Measurements from ENCODE around the gene TCF19.
"Not testable (repeated sequence)": the region's sequence is repeated elsewhere in the genome, so short reads cannot be mapped to it uniquely, and the experiment has no call there.

Gene TCF19

DNA sequence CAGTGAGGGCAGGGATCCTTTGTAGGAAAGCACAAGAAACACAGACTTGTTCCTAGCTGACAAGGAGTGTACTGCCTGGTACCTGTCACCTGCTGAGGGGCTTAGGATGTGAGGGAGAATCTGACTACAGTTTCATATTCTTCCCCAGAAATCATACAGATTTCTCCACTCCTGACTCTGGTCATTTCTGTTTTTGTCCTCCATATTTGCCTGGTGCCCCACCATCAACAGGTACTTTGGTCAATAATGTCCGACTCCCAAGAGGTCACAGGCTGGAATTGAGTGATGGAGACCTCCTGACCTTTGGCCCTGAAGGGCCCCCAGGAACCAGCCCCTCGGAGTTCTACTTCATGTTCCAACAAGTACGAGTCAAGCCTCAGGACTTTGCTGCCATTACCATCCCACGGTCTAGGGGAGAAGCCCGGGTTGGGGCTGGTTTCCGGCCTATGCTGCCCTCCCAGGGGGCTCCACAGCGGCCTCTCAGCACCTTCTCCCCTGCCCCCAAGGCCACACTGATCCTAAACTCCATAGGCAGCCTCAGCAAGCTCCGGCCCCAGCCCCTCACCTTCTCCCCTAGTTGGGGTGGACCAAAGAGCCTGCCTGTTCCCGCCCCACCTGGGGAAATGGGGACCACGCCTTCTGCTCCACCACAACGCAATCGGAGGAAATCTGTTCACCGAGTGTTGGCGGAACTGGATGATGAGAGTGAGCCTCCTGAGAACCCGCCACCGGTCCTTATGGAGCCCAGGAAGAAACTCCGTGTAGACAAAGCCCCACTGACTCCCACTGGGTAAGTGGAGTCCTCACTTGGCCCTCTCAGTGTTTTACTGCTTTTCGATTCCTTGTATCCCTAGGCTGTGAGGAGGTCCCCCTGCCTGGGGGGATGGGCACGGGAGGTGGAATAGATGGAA, 3.1 kb downstream of the TCF19 start:
- DNase-seq (ENCODE audit: low read depth, low spot score) = no peak

DNA sequence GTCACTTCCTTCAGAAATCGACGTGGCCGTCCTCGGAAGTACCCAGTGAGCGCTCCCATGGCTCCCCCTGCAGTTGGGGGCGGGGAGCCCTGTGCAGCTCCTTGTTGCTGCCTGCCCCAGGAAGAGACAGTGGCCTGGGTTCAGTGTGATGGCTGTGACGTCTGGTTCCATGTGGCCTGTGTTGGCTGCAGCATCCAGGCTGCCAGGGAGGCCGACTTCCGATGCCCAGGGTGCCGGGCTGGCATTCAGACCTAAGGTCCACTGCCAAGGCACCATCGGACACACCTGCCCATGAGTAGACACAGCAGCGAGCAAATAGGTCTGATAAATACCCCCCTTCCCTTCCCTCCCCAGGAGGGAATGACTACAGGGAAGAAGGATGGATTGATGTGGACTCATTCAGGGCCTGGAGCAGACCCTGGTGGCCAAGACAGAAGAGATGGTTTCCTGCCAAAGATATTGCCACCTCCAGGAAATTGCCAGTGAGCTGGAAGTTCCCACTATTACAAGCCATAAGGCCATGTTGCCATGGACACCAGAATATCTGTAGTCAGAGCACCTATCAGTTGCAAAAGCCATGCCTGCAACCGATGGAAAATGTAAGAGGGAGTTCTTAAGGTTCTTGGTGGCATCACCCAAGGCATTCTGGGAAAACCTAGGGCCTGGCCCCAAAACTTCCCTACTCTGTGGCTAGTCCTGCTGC, 4.2 kb downstream of the TCF19 start:
- no peak for DNase-seq (ENCODE audit: low read depth, low spot score)

DNA sequence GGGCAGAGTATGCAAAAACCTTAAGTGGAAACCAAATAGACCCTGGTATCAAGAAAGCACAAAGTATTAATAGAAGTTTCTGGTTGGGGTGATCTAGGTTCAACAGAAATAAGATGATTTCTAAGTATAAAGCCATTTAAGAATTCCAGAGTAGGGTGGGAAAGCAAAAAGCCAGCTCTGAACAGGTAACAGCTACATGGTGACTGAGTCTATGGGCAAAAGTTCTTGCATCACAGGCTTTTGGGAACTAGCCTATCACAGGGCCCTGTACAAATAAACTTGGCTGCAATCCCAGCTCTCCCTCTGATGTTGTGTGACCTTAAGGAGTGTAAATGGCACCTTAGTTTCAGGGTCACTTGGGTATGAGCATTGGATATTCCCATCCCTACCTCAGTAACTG, 5.5 kb downstream of the TCF19 start:
- no peak for DNase-seq (ENCODE audit: low read depth, low spot score)

- DNase-seq (ENCODE audit: low read depth, low spot score) = not testable (repeated sequence)
Observed at GRCh38 chr6:31164475-31165063, 6.2 kb downstream of the TCF19 start.

DNA sequence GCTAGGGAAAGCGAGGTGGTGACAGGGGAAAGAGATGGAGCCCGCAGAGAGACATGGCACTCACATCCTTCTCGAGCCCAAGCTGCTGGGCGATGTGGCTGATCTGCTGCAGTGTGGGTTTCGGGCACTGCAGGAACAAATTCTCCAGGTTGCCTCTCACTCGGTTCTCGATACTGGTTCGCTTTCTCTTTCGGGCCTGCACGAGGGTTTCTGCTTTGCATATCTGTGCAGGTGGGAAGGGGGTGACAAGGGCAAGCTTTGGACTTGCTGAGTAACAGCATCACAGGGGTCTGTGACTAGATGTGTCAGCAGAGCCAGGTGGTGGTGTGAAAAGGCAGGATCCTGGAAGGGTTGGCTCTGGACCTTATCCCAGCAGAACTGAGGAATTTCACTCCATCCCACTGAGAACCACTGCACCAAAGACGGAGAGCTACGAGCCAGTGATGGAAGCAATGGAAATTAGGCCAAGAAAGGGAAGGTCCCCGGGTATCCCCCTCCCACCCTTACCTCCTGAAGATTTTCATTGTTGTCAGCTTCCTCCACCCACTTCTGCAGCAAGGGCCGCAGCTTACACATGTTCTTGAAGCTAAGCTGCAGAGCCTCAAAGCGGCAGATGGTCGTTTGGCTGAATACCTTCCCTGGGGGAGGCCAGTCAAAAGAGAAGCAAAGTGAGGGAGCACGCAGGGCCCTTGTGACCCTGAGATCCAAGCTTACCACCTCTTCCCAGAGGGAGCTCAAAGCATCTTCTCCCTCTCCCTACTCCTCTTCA, 6.9 kb downstream of the TCF19 start:
- DNase-seq (ENCODE audit: low read depth, low spot score) = not testable (repeated sequence)

GRCh38 chr6:31165986-31166385, 7.6 kb downstream of the TCF19 start:
- no peak for DNase-seq (ENCODE audit: low read depth, low spot score)

DNA sequence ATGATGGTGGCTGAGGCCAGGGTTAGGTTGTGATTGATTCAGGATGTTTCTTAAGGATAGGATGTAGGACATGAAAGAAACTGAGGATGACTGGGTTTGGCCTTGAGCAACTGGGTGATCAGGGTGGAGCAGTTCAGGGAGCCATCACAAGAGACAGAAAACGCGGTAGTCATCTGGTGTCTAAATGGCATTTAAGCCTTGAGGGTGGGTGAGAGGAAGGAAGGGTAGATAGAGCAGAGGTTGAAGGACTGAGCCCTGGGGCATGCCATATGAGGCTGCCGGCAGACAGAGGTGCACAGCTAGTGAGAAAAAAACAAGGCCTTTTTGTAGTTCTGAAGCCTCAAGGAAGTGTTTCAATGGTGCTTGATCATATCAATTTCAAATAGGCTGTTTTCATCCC, 10.2 kb downstream of the TCF19 start:
- DNase-seq (ENCODE audit: low read depth, low spot score) = no peak

- DNase-seq (ENCODE audit: low read depth, low spot score) = no peak
Observed at GRCh38 chr6:31169123-31169857, 10.9 kb downstream of the TCF19 start.

DNA sequence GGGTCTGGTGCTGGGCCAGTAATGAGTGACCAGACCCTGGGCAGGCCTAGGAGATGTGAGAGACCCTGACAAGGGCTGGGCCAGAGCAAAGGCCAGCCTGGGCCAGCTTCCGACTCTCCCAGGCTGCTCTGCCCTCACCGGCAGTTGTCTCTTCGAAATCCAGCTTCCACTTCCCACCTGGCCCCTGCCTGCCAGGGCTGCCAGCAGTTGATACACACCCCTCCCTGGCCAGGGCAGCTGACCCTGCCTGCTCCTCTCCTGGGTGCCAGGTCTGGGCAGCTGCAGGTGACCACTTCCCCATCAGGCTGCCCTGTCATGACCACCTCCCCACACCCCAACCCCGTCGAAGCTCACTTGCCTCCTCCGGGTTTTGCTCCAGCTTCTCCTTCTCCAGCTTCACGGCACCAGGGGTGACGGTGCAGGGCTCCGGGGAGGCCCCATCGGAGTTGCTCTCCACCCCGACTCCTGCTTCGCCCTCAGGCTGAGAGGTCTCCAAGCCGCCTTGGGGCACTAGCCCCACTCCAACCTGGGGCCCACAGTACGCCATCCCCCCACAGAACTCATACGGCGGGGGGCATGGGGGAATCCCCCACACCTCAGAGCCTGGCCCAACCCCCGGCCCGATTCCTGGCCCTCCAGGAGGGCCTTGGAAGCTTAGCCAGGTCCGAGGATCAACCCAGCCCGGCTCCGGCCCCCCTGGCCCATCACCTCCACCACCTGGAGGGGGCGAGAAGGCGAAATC, 11.6 kb downstream of the TCF19 start:
- not testable (repeated sequence) for DNase-seq (ENCODE audit: low read depth, low spot score)

- no peak for DNase-seq (ENCODE audit: low read depth, low spot score)
Observed at GRCh38 chr6:31170600-31170881, 12.2 kb downstream of the TCF19 start, which contains the start of gene POU5F1. Gene POU5F1, minus strand, starts transcription at chr6:31170682. Its CDS starts 62 bp downstream, at chr6:31170620.

DNA sequence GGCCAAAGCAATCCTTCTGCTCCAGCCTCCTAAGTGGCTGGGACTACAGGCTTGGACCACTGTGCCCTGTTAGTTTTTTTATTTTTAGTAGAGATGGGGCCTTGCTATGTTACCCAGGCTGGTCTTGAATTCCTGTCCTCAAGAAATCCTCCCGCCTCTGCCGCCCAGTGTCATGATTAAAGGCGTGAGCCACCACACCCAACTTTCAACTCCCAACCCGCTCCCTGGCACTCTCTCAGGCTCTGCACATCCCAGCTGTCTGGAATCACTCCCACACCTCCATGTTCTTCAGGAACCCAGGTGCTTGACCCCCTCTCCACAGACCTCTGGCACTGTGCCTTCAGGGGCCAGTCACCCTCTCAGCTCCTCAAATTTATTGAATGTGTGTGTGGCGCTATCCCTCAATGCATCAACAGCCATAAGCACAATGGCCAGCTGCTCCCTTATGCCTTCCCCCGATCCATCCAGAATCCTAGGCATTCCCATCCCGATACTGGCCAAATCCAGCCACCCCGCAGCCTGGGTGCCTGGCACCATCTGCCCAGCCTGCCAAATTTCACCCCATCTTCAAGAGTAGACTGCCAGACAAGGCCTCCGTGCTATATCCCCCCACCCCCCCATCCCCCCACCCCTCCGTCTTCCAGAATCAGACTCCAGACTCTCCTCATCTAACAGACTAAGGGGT, 12.7 kb downstream of the TCF19 start:
- no peak for DNase-seq (ENCODE audit: low read depth, low spot score)

DNA sequence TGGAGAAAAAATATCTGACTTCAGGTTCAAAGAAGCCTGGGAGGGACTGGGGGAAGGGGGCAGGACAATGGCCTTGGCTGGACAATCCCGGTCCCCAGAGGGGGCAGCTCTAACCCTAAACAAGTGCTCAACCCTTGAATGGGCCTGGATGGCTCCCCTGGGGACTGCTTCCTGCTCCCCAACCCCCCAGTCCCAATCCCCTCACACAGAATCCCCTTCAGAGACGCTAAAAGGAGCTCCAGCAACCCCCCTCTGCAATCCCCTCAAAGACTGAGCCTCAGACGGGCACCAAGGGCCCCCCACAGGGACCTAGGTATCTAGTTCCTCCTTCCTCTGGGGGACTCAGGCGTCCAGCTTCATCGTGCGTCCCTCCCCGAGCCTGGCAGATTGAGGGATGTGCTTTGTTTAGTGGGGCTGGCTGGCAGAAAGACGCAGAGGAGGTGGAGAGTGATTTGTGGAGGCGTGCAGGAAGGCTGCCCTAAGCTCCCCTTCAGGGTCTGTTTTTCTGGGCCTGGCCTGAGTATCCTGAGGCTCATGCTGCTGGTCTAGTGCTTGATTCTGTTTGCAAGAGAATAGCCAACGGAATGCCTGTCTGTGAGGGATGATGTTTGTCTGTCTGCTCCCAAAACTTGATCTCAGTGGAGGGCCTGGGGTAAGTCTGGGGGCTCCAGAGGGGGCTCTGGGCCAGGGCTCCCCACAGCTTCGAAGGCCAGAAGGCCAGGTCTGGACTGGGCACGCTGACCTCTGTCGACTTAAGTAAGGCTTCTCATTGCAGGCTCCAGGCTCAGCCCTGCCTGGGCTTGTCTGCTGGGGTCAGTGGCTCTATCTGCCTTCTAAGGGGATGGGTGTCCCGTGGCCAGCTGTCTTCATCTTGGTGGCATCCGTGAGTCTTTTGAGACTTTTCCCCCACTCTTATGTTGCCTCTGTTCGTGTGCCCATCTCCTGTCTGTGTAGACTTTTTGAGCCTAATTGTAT, 13.8 kb downstream of the TCF19 start:
- DNase-seq (ENCODE audit: low read depth, low spot score) = no peak

- DNase-seq (ENCODE audit: low read depth, low spot score) = no peak
Observed at GRCh38 chr6:31172973-31173384, 14.6 kb downstream of the TCF19 start.

GRCh38 chr6:31173406-31173805, 15.0 kb downstream of the TCF19 start:
- no peak for DNase-seq (ENCODE audit: low read depth, low spot score)

DNA sequence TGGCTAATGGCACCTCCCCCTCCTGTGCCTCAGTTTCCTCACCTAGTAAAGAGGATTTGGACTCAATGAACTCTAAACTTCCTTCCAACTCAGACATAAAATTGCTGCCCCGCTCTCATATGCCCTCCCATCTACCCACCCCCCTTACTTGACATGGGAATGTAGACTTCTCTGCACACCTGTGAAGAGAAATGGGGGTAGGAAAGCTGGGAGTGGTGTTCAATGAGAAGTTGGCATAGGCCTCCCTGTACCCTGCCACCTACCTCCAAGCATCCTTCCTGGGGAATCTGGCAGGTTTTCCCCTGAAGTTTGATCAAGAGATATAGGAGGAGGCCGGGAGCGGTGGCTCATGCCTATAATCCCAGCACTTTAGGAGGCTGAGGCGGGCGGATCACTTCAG, 16.0 kb downstream of the TCF19 start:
- no peak for DNase-seq (ENCODE audit: low read depth, low spot score)

DNA sequence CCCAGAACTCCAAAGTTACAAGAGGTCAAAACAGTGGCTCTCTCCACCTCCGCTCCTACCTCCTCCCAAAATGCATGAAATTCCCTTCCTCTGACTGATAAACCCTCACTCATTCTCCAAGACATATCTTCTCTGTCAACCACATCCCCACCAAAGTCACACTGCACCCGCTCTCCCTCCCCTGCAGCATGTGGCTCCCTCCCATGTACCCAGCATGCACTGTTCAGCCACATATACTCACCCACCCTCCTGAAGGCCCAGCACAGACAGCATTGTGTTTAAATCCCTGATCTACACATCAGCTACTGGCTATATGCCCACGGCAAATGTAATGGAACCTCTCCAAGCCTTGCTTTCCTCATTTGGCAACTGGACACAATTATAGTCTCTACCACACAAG, 17.6 kb downstream of the TCF19 start:
- no peak for DNase-seq (ENCODE audit: low read depth, low spot score)

- DNase-seq (ENCODE audit: low read depth, low spot score) = no peak
Observed at GRCh38 chr6:31178143-31179041, 20.0 kb downstream of the TCF19 start.

DNA sequence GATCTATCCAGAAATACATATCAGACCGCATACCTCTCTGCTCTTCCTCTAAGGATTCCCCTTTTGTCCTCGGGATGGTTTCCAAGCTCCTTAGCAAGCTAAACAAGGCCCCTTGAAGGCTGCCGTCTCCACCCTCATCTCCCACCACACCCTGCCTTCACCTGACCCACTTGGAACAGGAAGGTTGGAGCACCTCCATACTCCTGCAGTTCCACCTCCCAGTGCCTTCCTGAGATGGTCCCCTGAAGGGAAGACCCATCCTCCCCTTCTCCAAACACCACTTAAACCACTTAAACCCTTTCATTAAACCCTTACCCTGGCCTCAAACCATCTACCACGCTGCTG, 20.6 kb downstream of the TCF19 start:
- DNase-seq (ENCODE audit: low read depth, low spot score) = no peak
